HG02943 (cell line): Measurements from ENCODE around the gene RNF213.
"Not testable (repeated sequence)": the region's sequence is repeated elsewhere in the genome, so short reads cannot be mapped to it uniquely, and the experiment has no call there.

ENCODE experiments used
- ATAC-seq: cut with Tn5 transposase; IDR thresholded peaks from one replicate; pipeline ENCODE4 v1.9.1; 2021; ENCODE audit warnings: mild to moderate bottlenecking, low read depth, moderate library complexity; ENCODE audit not compliant: unreplicated experiment

RNF213 gene

DNA sequence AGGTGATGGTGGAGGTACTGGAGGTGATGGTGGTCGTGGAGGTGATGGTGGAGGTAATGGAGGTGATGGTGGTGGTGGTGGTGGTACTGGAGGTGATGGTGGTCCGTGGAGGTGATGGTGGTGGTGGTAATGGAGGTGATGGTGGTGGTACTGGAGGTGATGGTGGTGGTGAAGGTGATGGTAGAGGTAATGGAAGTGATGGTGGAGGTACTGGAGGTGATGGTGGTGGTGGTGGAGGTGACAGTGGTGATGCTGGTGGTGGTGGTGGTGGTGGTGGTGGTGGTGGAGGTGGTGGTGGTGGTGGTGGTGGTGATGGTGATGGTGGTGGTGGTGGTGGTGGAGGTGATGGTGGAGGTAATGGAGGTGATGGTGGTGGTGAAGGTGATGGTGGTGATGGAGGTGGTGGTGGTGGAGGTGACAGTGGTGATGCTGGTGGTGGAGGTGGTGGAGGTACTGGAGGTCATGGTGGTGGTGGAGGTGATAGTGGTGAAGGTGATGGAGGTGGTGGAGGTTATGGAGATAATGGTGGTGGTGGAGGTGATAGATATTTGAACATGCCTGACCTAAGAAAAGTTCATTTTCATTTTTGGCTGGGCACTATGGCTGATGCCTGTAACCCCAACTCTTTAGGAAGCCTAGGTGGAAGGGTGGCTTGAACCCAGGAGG, 55.0 kb downstream of the RNF213 start:
- no peak for ATAC-seq

DNA sequence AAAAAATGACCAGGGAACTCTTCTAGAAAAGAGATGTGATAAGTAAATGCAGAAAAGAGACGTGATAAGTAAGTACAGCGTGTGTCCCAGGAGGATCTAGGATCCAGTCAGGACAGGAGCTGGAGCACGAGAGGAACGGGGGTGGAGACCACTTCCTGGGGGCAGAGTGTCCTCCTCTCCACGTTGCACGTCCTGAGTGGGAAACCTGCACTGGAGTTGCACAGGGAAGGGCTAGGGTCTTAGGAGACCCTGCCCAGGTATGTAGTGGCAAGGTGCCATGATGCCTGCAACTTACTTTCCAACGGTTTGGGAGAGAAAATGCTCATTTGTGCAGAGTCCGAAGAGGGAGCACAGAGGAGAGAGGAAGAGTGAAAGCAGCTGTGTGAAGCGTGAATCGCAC, 55.8 kb downstream of the RNF213 start:
- ATAC-seq = no peak

DNA sequence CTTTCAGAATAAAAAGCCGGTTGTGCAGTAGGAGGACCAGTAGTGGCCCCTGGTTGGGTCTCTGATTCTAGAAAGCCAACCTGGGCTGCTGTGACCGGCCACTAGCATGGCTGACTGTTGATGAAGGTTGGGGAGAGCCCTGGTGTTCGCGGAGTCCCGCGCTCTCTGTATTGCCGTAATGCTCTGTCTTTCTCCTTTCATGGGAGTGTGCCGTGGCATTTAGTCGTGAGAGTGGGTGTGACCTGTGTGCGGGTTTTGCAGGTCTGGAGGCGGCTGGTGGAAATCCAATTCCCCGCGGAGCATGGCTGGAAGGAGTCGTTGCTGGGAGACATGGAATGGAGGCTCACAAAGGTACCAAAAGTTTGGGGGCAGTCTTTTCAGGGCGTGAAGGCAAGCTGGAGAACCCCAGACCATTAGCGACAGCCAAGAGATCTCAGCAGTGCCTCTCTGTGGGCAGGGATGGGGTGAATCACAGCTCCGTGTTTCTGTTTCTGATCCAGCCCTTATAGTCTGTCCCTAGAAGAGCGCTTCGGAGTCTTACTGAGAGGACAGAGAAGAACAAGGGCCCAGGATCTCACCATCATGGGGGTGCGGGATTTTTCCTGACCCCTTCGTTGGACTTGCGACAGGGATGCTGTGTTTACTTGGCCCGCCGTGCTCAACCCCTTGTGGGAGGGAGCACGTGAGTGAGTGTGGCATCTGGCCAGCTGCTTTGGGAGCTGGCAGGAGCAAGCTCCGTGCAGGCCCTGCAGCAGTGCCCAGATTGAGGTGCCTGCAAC, 56.5 kb downstream of the RNF213 start:
- no peak for ATAC-seq

DNA sequence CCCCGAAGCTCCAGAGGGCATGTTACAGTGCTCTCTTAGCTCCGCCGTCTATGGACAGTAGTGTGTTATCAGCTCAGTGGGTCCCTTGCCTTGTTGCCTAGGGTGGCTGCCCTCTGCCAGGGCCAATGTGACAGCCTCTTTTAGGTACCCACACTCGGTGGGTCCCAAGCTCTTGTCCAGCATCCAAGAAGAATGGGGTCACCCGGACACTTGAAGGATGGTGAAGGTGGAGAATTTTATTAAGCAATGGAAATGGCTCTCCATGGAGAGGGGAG, 57.0 kb downstream of the RNF213 start:
- no peak for ATAC-seq

DNA sequence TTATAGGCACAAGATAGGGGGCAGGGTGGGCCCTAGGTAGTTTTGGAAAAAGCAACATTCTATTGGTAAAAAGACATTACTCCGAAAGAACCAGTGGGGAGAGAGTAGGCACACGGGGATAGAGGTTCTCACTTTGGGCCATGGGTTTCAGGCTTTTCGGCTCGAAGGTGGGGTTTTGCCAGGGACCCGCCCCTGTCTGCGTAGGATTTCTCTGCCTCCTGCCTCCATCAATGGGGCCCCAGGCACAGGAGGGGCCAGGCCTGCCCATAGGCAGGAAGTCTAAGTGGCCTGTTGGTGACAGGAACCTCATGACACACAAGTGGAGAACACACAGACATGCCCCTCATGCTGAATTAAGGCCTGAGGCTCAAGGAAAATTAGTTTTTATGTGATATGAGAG, 57.5 kb downstream of the RNF213 start:
- no peak for ATAC-seq

DNA sequence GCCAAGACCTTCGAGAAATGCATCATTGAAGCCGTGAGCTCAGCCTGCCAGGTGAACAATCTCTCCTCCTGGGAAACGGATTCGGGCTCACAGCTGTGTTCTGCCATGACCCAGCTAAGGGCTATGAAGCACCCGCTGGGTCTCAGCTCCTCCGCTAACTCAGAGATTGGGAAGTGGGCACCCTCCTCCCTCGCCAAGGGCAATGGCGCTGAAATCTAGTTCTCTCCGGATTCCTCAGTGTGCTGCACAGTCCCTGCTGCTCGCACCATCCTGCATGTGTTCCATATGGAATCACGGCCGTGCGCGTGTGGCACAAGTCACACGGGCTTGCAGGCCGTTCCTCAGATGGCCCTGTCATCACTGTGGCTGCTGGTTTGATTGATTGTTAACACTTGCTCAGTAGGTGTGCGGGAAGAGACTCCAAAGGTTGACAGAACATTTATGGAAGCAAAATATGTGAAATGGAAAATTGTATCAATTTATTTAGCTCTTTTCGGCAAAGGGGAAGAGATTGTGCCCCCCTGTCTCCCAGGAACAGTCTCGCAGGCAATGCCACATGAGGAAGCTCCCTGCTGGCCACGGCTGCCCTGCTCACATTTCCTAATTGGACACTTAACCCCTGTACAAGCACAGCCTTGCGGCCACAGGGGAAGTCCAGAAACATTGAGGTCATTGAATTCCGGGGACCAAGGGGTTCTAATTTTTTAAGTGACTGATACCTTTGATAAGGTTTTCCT, 58.8 kb downstream of the RNF213 start:
- ATAC-seq = no peak

DNA sequence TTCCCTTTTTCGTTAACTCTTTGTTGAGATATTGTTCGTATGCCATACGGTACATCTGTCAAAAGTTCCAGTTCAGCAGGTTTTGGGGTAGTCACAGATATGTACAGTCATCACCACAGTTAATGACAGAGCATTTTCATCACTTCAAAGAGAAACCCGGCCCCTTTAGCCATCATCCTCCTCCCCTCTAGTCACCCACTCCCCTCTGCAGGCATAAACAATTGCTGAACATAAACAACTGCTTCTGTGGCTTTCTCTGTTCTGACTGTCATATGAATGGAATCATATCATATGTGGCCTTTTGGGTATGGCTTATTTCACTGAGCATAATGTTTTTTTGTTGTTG, 59.3 kb downstream of the RNF213 start:
- no peak for ATAC-seq

DNA sequence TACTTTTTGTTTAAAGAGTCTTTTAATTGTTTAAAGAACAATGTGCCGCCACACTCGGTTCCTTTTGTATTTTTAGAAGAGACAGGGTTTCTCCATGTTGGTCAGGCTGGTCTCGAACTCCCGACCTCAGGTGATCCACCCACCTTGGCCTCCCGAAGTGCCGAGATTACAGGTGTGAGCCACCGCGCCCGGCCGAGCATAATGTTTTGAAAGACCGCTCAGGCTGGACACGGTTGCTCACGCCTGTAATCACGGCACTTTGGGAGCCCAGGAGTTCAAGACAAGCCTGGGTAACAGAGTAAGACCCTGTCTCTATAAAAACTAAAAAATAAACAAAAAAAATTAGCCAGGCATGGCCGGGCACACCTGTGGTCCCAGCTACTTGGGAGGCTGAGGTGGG, 59.8 kb downstream of the RNF213 start:
- no peak for ATAC-seq

DNA sequence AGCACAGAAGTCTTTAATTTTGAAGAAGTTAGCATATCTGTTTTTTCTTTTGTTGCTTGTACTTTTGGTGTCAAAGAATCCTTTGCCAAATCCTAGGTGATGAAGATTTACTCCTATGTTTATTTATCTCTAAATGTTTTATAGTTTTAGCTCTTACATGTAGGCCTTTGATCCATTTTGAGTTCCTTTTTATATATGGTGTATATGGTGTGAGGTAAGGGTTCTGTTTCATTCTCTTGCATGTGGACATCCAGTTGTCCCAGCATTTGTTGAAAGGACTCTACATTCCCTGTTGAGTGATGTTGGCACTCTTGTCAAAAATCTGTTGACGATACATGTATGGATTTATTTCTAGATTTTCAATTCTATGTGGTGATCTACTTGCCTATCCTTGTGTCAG, 62.2 kb downstream of the RNF213 start:
- no peak for ATAC-seq

DNA sequence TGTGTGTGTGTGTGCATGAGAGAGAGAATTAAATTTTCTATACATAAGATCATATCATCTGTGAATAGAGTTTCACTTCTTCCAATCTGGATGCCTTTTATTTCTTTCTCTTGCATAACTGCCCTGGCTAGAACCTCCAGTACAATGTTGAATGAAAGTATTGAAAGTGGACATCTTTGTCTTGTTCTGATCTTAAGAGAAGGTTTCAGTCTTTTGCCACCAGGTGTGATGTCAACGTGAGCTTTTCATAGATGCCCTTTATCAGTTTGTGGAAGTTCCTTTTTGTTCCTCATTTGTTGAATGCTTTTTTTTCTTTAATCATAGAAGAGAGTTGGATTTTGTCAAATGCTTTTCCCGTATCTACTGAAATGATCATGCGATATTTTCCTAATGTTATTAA, 63.3 kb downstream of the RNF213 start:
- ATAC-seq = no peak

DNA sequence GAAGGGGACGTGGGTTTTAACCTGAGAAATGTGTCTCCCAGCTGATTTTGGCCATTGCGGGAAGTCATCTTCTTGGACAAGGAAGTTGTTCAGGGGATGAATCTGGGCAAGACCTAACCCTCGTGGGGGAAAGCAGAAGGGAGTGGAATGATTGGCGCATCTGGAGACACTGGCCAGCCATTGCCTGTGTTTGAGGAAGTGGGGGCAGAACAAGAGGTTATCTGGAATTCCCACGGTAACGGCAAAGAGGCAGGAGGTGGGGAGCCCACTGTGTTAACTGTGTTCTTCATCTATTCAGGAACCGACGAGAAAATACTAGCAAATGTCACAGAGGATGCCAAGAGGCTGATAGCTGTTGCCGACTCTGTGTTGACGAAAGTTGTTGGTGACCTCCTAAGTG, 66.9 kb downstream of the RNF213 start:
- no peak for ATAC-seq

DNA sequence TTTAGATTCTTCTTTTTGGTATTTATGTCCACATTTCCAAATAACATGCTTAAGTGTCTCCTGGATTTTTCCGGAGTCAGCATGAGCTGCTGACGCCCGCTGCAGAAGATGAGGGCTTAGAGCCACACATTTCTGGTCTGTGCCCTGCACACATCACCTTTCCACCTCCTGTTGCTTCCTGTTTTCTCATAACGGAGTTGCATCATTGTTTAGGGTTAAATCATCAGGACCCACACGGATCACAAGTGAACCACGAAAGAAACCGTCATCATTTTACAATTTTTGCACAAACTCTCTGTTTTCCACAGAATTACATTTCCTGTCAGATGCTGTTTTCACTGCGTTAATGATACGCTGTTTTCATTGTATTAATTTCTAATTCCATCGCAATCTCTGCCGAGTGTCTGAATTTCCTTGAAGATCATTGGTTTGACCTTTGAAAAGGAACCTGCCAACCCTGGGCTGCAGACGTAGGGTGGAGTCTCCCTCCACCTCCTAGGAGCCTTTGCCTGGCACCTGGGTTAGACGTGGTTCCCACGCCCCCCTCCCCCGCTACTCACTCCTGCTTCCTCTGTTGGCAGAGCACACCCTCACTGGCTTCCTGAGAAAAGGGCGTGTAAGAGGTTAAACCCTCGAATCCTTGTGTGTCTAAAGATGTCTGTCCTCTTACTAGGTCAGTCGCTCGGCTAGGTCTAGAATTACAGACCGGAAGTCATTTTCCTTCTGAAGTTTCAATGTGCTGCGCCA, 68.2 kb downstream of the RNF213 start:
- no peak for ATAC-seq

DNA sequence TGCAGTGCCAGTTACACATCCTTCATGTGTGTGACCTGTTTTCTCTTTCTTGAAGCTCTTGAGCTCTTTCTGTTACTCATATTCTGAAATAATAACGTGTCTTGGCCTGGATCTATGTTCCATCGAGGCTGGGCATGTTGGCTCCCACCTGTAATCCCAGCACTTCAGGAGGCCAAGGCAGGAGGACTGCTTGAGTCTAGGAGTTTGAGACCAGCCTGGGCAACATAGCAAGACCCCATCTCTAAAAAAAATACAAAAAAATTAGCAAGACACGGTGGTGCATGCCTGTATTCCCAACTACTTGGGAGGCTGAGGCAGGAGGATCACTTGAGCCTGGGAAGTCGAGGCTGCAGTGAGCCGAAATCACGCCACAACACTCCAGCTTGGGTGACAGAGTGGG, 68.8 kb downstream of the RNF213 start:
- not testable (repeated sequence) for ATAC-seq

DNA sequence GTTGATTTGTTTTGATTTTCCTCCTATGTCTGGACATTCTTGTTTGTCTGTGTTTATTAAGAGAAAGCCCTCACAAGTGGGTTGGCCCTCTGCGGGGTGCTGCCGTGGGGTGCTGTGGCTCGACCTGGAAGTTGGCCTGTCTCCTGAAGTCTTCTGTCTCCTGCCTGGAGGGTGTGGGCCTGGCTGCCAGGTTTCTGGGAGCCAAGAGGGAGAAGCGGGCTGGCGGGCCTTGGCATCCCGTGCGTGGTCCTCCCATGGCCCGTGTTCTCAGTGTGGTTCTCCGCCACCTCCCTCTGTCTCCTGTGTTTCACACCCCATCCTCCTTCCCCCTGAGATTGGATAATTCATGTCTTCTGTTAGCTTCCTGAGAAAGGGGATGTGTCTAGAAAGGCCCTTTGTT, 69.6 kb downstream of the RNF213 start:
- ATAC-seq = no peak

DNA sequence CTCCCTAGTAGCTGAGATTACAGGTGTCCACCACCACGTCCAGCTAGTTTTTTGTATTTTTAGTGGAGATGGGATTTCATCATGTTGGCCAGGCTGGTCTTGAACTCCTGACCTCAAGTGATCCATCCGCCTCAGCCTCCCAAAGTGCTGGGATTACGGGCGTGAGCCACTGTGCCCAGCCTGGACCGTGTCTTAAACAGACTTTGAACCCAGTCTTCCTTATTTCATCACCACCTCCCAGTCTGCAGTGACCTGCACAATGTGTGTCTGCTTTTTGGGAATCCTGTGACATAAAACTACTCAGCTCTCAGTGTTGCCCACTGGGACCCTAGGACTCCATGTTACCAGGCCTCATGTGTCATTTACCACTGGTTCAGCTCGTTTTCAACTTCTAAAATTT, 70.3 kb downstream of the RNF213 start:
- not testable (repeated sequence) for ATAC-seq

DNA sequence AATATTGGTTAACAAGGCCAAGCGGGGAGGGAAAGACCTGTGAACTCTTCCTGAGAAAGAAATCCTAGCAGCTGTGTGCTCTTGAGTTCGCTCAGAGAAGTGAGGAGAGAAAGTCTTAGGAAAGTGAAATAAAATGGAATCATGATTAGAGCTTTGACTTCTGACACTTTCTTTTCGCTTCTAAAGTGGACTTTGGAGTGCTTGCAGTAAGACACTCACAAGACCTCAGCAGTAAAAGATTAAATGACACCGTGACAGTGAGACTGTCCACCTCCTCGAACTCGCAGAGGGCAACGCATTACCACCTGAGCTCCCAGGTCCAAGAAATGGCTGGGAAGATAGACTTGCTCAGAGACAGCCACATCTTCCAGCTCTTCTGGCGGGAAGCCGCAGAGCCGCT, 71.2 kb downstream of the RNF213 start:
- ATAC-seq = no peak

DNA sequence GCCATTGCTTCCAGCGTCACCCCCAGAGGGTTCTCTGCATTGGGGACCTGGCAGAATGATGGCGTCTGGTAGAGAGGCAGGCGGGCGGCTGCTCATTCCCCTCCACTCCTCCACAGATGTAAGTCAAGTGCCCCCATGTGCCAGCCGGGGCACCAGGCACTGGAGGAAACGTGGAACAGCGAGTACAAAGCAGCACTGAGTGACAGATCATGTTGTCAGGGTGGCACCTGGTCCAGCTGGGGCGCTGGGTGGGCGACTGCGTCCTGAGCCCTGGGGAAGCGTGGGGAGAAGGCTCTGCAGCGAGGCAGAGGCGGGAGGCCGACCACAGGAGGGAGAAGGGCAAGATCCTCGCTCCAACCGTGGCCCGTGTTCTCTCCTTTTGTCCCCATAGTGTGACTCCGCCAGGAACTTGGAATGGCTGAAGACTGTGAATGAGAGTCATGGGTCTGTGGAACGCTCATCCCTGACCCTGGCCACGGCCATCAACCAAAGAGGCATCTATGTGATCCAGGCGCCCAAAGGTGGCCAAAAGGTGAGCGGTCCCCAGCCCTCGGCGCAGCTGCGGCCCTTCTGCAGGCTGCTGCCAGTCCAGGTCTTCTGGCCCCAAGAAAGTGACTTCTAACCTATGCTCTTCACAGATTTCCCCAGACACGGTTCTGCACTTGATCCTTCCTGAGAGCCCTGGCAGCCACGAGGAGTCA, 76.7 kb downstream of the RNF213 start:
- no peak for ATAC-seq

DNA sequence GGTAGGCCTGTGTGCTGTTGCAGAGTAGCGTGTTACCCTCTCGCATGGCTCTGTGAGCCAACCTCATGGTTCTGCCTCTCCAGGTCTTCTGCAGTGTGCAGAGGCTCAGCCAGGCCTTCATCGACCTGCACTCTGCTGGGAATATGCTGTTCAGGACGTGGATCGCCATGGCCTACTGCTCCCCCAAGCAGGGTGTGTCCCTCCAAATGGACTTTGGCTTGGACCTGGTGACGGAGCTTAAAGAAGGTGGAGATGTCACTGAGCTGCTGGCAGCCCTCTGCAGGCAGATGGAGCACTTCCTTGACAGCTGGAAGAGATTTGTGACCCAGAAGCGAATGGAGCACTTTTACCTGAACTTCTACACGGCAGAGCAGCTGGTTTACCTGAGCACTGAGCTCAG, 78.5 kb downstream of the RNF213 start:
- ATAC-seq = no peak

DNA sequence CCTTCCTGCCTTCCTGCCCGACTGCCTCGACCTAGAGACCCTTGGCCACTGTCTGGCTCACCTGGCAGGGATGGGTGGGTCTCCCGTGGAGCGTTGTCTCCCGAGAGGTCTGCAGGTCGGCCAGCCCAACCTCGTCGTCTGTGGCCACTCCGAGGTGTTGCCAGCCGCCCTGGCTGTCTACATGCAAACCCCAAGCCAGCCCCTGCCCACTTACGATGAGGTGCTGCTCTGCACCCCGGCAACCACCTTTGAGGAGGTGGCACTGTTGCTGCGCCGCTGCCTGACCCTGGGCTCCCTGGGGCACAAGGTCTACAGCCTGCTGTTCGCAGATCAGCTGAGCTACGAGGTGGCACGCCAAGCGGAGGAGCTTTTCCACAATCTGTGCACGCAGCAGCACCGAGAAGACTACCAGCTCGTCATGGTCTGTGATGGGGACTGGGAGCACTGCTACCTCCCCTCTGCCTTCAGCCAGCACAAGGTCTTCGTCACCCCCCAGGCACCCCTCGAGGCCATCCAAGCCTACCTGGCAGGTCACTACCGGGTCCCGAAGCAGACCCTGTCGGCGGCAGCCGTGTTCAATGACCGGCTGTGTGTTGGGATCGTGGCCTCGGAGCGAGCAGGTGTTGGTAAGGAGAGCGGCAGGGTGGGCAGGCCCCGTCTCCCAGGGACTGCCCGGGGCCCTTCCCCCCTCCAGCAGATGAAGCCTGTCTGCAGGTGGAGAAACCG, 79.2 kb downstream of the RNF213 start:
- no peak for ATAC-seq

DNA sequence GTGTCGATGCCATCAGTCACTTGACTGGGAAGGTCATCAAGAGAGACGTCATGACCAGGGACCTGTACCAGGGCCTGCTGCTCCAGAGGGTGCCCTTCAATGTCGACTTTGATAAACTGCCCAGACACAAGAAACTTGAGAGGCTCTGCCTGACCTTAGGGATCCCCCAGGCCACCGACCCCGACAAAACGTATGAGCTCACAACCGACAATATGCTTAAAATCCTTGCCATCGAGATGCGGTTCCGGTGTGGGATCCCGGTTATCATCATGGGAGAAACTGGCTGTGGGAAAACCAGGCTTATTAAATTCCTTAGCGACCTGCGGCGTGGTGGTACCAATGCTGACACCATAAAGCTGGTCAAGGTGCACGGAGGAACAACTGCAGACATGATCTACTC, 84.7 kb downstream of the RNF213 start:
- ATAC-seq = no peak
